Smooth muscle cell (in vitro differentiated cells): ENCODE data around the gene CCDC154. TPM values are rescaled to one million over a fixed set of nuclear protein-coding genes. Genes with fewer than 3 reads are reported as not detected.
"Not testable (repeated sequence)": the region's sequence is repeated elsewhere in the genome, so short reads cannot be mapped to it uniquely, and the experiment has no call there.

ENCODE experiments used
- DNase-seq: peaks from one replicate; lab custom pipeline; 2025; ENCODE audit not compliant: unreplicated experiment; lab: John Stamatoyannopoulos, UW
- H2AFZ ChIP-seq: fragments of 200-600 bp; sonication (generic); 2 replicates; pipeline ENCODE4 v1.6.0; 2016; ENCODE audit warnings: antibody characterized with exemption, low read depth, mild to moderate bottlenecking
- H3F3A ChIP-seq: fragments of 200-600 bp; sonication (generic); 2 replicates; pipeline ENCODE4 v1.6.0; 2017; ENCODE audit warnings: antibody characterized with exemption, low read depth
- H3K27ac ChIP-seq: fragments of 200-600 bp; sonication (generic); 2 replicates; pipeline ENCODE4 v1.5.1; 2016; ENCODE audit warnings: low read depth, mild to moderate bottlenecking
- H3K27me3 ChIP-seq: fragments of 200-600 bp; sonication (generic); 2 replicates; pipeline ENCODE4 v1.6.1; 2016; ENCODE audit warnings: low read depth, mild to moderate bottlenecking
- H3K36me3 ChIP-seq: fragments of 200-600 bp; sonication (generic); 2 replicates; pipeline ENCODE4 v1.5.1; 2016; ENCODE audit warnings: low read depth
- H3K4me1 ChIP-seq: fragments of 200-600 bp; sonication (generic); 2 replicates; pipeline ENCODE4 v1.5.1; 2016; ENCODE audit warnings: low read depth
- H3K4me2 ChIP-seq: fragments of 200-600 bp; sonication (generic); 2 replicates; pipeline ENCODE4 v1.6.0; 2016; ENCODE audit warnings: mild to moderate bottlenecking
- H3K4me3 ChIP-seq: fragments of 200-600 bp; sonication (generic); 2 replicates; pipeline ENCODE4 v1.5.1; 2016; ENCODE audit warnings: mild to moderate bottlenecking
- H3K79me2 ChIP-seq: fragments of 200-600 bp; sonication (generic); 2 replicates; pipeline ENCODE4 v1.6.0; 2016; ENCODE audit warnings: low read depth, mild to moderate bottlenecking
- H3K9ac ChIP-seq: fragments of 200-600 bp; sonication (generic); 2 replicates; pipeline ENCODE4 v1.6.0; 2016; ENCODE audit warnings: low read depth
- H3K9me3 ChIP-seq: fragments of 200-600 bp; sonication (generic); replicated peaks from 2 replicates; pipeline ENCODE4 v1.5.1; 2016; ENCODE audit warnings: low read depth
- H4K20me1 ChIP-seq: fragments of 200-600 bp; sonication (generic); 2 replicates; pipeline ENCODE4 v1.6.0; 2016; ENCODE audit warnings: low read depth
- WGBS: methylation state at CpG from one replicate; pipeline ENCODE4 v1.1.7; 2016; ENCODE audit warnings: low lambda C conversion rate; 5-methylcytosine and 5-hydroxymethylcytosine counted together
- polyA plus RNA-seq: library from polyadenylated mRNA; unstranded; fragments of >200 nt; fragmentation: Nextera tagmentation; extraction: Ambion mirVana; gene quantifications from 2 replicates; pipeline ENCODE4 v1.2.1, GENCODE V29; 2016
- total RNA-seq: library from RNA; depleted of rRNA; stranded (reverse); fragments of >200 nt; gene quantifications from 2 replicates; pipeline ENCODE4 v1.2.3, GENCODE V29; 2014
- TF ChIP-seq, protein P1 (sequence below): fragments of 200-600 bp; sonication (generic); IDR thresholded peaks from 2 replicates; pipeline ENCODE4 v1.5.1; 2017; ENCODE audit warnings: borderline replicate concordance, mild to moderate bottlenecking, antibody characterized with exemption; ENCODE audit not compliant: insufficient read depth, poor library complexity, severe bottlenecking

Gene CCDC154
- total and polyA plus RNA-seq, 2 experiments from 2014 or later: 0.24 TPM; not detected in 1

DNA sequence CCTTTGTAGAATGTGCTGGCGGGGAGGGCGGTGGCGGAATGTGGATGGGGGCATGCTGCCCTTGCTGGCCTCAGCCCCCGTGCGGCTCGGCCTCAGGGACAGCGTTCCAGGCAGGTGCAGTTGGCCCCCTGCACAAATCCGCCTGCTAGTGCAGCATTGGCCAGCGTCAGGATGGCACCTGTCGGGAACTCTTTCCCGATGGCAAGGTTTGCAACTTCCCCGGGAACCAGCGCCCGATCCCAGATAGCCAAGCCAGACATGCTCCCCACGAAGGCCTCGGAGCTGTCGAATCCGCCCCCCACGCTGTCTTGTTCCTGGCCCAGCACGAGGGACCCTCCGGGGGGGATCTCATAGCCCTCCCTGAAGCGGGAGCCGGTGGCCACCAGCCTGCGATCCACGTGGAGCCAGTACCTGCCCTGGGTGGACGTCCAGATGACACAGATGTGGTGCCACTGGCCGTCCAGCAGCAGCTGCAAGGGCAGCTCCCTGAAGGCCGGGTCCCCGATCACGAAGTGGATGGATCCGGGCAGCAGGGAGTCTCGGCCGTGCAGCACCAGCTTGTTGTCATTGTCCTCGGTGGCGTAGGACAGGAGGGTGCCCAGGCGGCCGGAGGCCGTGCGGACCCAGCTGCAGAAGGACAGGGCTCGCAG lies 41.6 kb upstream of the CCDC154 start:
- Histone ChIP-seq H3K27me3 (no peaks in the 10 kb centered on the region), H2AFZ (no peak overlapping the region), H3K9me3 (no peaks in the 10 kb centered on the region), H3K4me2 (no peak overlapping the region), H3K4me3 (no peak overlapping the region), H4K20me1 (no peaks in the 10 kb centered on the region), H3F3A (no peaks in the 10 kb centered on the region), H3K4me1 (no peaks in the 10 kb centered on the region), H3K36me3 (no peaks in the 10 kb centered on the region), H3K9ac (no peak overlapping the region), H3K27ac (no peak overlapping the region), H3K79me2 (no peaks in the 10 kb centered on the region)
- TF ChIP-seq, protein P1, sequence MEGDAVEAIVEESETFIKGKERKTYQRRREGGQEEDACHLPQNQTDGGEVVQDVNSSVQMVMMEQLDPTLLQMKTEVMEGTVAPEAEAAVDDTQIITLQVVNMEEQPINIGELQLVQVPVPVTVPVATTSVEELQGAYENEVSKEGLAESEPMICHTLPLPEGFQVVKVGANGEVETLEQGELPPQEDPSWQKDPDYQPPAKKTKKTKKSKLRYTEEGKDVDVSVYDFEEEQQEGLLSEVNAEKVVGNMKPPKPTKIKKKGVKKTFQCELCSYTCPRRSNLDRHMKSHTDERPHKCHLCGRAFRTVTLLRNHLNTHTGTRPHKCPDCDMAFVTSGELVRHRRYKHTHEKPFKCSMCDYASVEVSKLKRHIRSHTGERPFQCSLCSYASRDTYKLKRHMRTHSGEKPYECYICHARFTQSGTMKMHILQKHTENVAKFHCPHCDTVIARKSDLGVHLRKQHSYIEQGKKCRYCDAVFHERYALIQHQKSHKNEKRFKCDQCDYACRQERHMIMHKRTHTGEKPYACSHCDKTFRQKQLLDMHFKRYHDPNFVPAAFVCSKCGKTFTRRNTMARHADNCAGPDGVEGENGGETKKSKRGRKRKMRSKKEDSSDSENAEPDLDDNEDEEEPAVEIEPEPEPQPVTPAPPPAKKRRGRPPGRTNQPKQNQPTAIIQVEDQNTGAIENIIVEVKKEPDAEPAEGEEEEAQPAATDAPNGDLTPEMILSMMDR: no peak
- DNase-seq: no peak
- WGBS: 90% methylated on average over 38 of the region's 40 CpGs

DNA sequence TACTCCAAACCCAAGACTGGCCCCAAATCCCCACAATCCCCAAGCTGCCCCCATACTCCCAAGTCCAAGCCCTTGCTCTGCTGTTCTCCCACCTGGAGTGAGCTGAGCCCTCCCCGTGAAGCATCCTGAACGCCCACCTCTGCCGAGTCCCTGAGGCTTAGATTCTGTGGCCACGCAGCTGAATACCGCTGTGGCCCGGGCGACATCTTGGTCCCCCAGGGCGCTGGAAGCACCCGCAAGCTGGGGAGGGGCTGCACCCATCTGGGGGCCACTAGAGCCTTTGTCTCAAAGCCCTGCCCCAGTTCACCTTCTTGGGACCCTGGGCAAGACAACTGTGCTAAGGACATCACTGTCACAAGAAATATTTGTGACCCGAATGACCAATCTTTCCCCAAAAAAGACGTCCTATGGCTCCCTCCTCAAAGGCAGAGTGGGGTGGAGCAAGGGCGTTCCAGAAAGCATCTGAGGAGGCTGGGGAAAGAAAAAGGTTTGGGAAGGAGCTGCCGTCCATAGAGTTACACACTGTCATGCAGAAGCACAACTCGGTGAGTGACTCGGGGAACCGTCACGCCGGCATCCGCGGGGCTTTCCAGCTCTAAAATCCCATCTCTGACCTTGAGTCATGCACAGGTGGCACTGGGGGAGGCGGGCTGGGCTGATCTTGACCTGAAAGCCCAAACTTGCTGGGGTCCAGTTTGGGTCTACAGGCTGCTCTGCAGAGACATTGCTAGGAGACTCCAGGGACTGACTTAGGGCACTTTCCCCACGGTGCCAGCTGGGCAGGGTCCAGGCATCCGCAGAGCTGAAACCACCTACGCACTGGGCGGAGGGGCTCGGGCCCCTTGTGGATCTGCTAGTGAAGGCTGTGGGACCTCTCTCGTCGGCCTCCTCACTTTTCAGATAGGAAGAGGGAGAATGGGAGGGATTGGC lies 37.8 kb upstream of the CCDC154 start:
- DNase-seq: no peak
- Histone ChIP-seq H2AFZ (no peak overlapping the region), H3K27ac (no peak overlapping the region)

DNA sequence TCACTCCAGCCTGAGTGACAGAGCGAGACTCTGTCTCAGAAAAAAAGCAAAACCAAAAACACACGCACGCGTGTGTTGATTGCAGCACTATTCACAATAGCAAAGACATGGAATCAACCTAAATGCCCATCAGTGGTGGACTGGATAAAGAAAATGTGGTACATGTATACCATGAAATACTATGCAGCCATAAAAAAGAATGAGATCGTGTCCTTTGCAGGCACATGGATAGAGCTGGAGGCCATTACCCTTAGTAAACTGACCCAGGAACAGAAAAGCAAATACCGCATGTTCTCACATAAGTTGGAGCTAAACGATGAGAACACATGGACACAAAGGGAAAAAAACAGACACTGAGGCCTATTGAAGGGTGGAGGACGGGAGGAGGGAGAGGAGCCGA lies 34.6 kb upstream of the CCDC154 start:
- not testable (repeated sequence) for H3F3A ChIP-seq, H3K79me2 ChIP-seq, H3K4me2 ChIP-seq, H3K9me3 ChIP-seq, H3K36me3 ChIP-seq, H3K4me1 ChIP-seq, H3K9ac ChIP-seq, H3K4me3 ChIP-seq, DNase-seq, H4K20me1 ChIP-seq, H2AFZ ChIP-seq, H3K27ac ChIP-seq, H3K27me3 ChIP-seq
- WGBS: 95% methylated on average over 9 of the region's 9 CpGs

More for the DNA sequence above, 37.8 kb upstream of the CCDC154 start:
- Histone ChIP-seq H3K9ac (no peak overlapping the region), H3K79me2 (no peaks in the 10 kb centered on the region), H3K4me3 (no peak overlapping the region), H3F3A (no peaks in the 10 kb centered on the region), H3K4me2 (no peak overlapping the region), H3K9me3 (no peaks in the 10 kb centered on the region), H4K20me1 (no peaks in the 10 kb centered on the region), H3K36me3 (no peaks in the 10 kb centered on the region), H3K4me1 (no peaks in the 10 kb centered on the region), H3K27me3 (no peaks in the 10 kb centered on the region)
- TF ChIP-seq, protein P1: no peak
- 87% methylated on average over 28 of the region's 28 CpGs for WGBS

DNA sequence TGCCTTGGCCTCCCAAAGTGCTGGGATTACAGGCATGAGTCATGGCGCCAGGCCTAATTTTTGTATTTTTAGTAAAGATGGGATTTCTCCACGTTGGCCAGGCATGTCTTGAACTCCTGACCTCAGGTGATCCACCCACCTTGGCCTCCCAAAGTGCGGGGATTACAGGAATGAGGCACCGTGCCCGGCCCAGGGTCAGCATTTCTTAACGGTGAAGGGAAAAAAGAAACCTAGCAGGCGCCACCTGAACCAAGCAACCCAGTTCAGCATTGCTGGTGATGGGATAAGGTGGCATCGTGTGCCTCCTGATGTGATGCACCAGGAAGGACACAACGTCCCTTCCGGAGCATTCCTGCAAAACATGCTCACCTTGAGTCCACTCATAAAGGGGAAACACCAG lies 32.7 kb upstream of the CCDC154 start:
- Histone ChIP-seq H3K9me3 (no peaks in the 10 kb centered on the region), H3K4me1 (peaks cover 7% of the 10 kb centered on the region), H4K20me1 (no peaks in the 10 kb centered on the region), H2AFZ (no peak overlapping the region), H3K4me3 (no peak overlapping the region), H3K27ac (no peak overlapping the region), H3K27me3 (no peaks in the 10 kb centered on the region), H3K36me3 (no peaks in the 10 kb centered on the region), H3K9ac (no peak overlapping the region), H3F3A (no peaks in the 10 kb centered on the region), H3K79me2 (peaks cover 26% of the 10 kb centered on the region), H3K4me2 (no peak overlapping the region)
- no peak for DNase-seq
- TF ChIP-seq, protein P1: no peak
- 96% methylated on average over 10 of the region's 10 CpGs for WGBS
